Measurements from ENCODE around the gene TFDP1.

DNA sequence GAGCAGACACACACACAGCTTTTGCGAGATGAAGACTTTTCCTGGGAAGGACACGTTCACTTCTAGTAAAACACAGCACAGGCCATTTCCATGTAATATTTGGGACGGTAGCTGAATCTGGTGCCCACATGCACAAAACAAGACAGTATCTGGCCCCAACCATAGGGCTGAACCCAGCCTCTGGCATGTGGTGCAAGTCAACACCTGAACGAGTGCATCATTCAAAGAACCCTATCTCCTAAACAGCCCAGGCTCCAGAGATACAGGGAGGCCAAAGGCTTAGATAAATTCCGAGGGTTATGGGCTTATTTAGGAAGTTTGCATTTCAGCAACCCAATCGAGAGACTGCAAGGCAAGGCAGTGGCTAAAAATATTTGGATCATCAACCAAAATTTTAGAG is 2.7 kb upstream of the TFDP1 start:
- TF ChIP-seq, protein P1, sequence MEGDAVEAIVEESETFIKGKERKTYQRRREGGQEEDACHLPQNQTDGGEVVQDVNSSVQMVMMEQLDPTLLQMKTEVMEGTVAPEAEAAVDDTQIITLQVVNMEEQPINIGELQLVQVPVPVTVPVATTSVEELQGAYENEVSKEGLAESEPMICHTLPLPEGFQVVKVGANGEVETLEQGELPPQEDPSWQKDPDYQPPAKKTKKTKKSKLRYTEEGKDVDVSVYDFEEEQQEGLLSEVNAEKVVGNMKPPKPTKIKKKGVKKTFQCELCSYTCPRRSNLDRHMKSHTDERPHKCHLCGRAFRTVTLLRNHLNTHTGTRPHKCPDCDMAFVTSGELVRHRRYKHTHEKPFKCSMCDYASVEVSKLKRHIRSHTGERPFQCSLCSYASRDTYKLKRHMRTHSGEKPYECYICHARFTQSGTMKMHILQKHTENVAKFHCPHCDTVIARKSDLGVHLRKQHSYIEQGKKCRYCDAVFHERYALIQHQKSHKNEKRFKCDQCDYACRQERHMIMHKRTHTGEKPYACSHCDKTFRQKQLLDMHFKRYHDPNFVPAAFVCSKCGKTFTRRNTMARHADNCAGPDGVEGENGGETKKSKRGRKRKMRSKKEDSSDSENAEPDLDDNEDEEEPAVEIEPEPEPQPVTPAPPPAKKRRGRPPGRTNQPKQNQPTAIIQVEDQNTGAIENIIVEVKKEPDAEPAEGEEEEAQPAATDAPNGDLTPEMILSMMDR (IDR thresholded peaks at IDR 0.05) = no peak
- TF ChIP-seq POLR2AphosphoS5 (IDR thresholded peaks at IDR 0.05) (no peak), POLR2A (IDR thresholded peaks at IDR 0.05) (no peak)

All from breast epithelium (tissue), 3 donors.